H1 (cell line): ENCODE data around the gene CDC42EP3. TPM values are rescaled to one million over a fixed set of nuclear protein-coding genes. Genes with fewer than 3 reads are reported as not detected.

Source experiments
- CREB1 ChIP-seq: IDR thresholded peaks from 2 replicates; pipeline ENCODE4 v1.6.1; 2012; ENCODE audit warnings: inconsistent platforms
- EZH2 ChIP-seq: fragments of 200-600 bp; sonication (generic); IDR thresholded peaks from 2 replicates; pipeline ENCODE4 v1.7.1; 2012; ENCODE audit warnings: low read depth, mild to moderate bottlenecking, moderate library complexity, low read length, inconsistent platforms; ENCODE audit not compliant: severe bottlenecking
- GTF2F1 ChIP-seq: IDR thresholded peaks from 2 replicates; pipeline ENCODE4 v1.6.1; 2012; ENCODE audit warnings: low read depth, low read length, improper control_type of control experiment, borderline replicate concordance
- HDAC6 ChIP-seq: IDR thresholded peaks from one replicate; pipeline ENCODE4 v1.7.1; 2012; ENCODE audit warnings: low read depth, mild to moderate bottlenecking, inconsistent platforms, low read length, moderate library complexity
- KDM4A ChIP-seq: IDR thresholded peaks from one replicate; pipeline ENCODE4 v1.7.1; 2012; ENCODE audit warnings: low read depth, mild to moderate bottlenecking, moderate library complexity, low read length, inconsistent platforms; ENCODE audit not compliant: severe bottlenecking
- polyA plus RNA-seq, 7 experiments: library from polyadenylated mRNA; depleted of rRNA in 3 of 7; stranded (reverse) in 5 of 7; unstranded in 2 of 7; fragments of >200 nt in 5 of 7; fragments of 200-250 nt in 2 of 7; gene quantifications; 1 replicate in 5 of 7; 2 replicates in 1 of 7; 4 replicates in 1 of 7; pipeline versions ENCODE4 v1.2.1 to v1.2.3, GENCODE V29; 2011 to 2013; ENCODE audit warnings: missing spikeins in 2 of 7, mixed read lengths in 2 of 7
- total RNA-seq: library from RNA; stranded (reverse); fragmentation: NEBNext Ultra II Directional; extraction: Animal tissue kit (Norgen Biotek cat#: 25700); gene quantifications from 2 replicates; pipeline ENCODE4 v1.2.1, GENCODE V29; 2021
- TF ChIP-seq, protein P1 (sequence below): IDR thresholded peaks from 2 replicates; pipeline ENCODE4 v1.6.1; 2011; ENCODE audit warnings: low read length, improper control_type of control experiment

CDC42EP3 gene
- total and polyA plus RNA-seq, 2 of the 8 experiments (the other 6 are each of a cell fraction or from before 2014, with no cell fraction given): 18.4 to 24.7 TPM

DNA sequence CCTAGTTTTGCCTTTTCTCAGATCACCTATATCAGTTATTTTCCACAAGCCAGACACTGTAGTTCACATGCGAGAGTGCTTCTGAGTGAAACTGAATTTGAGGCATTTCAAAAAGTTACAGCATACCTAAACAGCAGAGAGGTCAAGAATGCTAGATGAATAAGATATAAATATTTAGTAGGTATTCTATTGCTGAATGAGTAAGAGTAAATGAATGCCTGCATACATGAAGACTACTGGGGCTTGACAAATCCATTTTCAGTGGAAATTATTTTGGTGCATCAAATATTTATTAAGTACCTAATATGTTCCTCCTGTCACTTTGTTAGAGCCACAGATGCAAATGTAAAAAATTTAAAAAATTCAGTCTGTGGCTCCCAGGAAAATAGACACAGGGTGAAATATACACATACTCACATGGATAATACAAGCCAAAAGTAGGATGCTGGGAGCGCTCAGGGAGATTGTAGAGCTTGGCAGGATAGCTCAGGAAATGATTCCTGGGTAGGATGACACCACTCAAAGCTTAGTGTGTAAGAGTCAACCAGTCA, 27.6 kb upstream of the CDC42EP3 start (continued):
- TF ChIP-seq EZH2: no peak
- TF ChIP-seq GTF2F1: no peak
- TF ChIP-seq CREB1: no peak
- TF ChIP-seq, protein P1, sequence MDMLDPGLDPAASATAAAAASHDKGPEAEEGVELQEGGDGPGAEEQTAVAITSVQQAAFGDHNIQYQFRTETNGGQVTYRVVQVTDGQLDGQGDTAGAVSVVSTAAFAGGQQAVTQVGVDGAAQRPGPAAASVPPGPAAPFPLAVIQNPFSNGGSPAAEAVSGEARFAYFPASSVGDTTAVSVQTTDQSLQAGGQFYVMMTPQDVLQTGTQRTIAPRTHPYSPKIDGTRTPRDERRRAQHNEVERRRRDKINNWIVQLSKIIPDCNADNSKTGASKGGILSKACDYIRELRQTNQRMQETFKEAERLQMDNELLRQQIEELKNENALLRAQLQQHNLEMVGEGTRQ: no peak
- TF ChIP-seq HDAC6: no peak
- TF ChIP-seq KDM4A: no peak
